IMR-90 (cell line): ENCODE measurements around the gene PDE12. TPM values are rescaled to one million over a fixed set of nuclear protein-coding genes. Genes with fewer than 3 reads are reported as not detected.

Experiments
- ATAC-seq: fragments of 200-7000 bp; cut with Tn5 transposase; 2 replicates; pipeline ENCODE4 v1.9.1; 2020; ENCODE audit warnings: low read depth, mild to moderate bottlenecking, moderate library complexity
- BruUV-seq: library from RNA; stranded (reverse); fragments of 400-500 nt; replicated peaks from 2 replicates; lab custom pipeline; 2021; lab: Mats Ljungman, UMichigan
- CTCF ChIA-PET: fragments of 300-600 bp; formaldehyde crosslinking; extraction: SDS; loops from one replicate; lab custom pipeline; 2021; ENCODE audit warnings: antibody characterized with exemption; lab: Yijun Ruan, JAX
- POLR2A ChIA-PET: fragments of 300-600 bp; sonication (Branson Sonifier 250); formaldehyde crosslinking; loops from one replicate; lab custom pipeline; 2022; ENCODE audit warnings: antibody characterized with exemption; ENCODE audit not compliant: unreplicated experiment; lab: Charles Lee
- DNase-seq: peaks from one replicate; pipeline ENCODE4 v3.0.0; 2013
- H2AFZ ChIP-seq: replicated peaks from 2 replicates; pipeline ENCODE3; 2013; ENCODE audit warnings: low read length, mild to moderate bottlenecking; ENCODE audit not compliant: poor library complexity
- H2AK5ac ChIP-seq: 2 replicates; pipeline ENCODE4 v1.6.1; 2013; ENCODE audit warnings: low read depth, low read length, inconsistent platforms
- H2AK9ac ChIP-seq: replicated peaks from 2 replicates; pipeline ENCODE3; 2013; ENCODE audit warnings: mild to moderate bottlenecking, low read depth, low read length, moderate library complexity; ENCODE audit not compliant: poor library complexity
- H2BK120ac ChIP-seq: 2 replicates; pipeline ENCODE4 v1.6.1; 2013; ENCODE audit warnings: low read depth, low read length, inconsistent platforms
- H2BK15ac ChIP-seq: 3 replicates; pipeline ENCODE4 v1.6.1; 2013; ENCODE audit warnings: low read depth, low read length, inconsistent platforms
- H2BK20ac ChIP-seq: 2 replicates; pipeline ENCODE4 v1.6.1; 2013; ENCODE audit warnings: low read depth, mild to moderate bottlenecking, inconsistent platforms, low read length, moderate library complexity
- H2BK5ac ChIP-seq: 2 replicates; pipeline ENCODE4 v1.6.1; 2013; ENCODE audit warnings: mild to moderate bottlenecking, low read depth, low read length, inconsistent platforms; ENCODE audit not compliant: poor library complexity, severe bottlenecking
- H3K14ac ChIP-seq: replicated peaks from 2 replicates; pipeline ENCODE4 v1.6.1; 2013; ENCODE audit warnings: low read depth, low read length, inconsistent platforms
- H3K18ac ChIP-seq: 2 replicates; pipeline ENCODE4 v1.6.1; 2013; ENCODE audit warnings: low read depth, low read length, control low read depth
- H3K23ac ChIP-seq: 2 replicates; pipeline ENCODE4 v1.6.1; 2013; ENCODE audit warnings: low read depth, low read length, inconsistent platforms
- H3K27ac ChIP-seq: 2 replicates; pipeline ENCODE4 v1.5.1; 2013; ENCODE audit warnings: mild to moderate bottlenecking, control low read depth, low read length; ENCODE audit not compliant: insufficient read depth
- H3K27me3 ChIP-seq: 2 replicates; pipeline ENCODE4 v1.6.1; 2013; ENCODE audit warnings: low read length; ENCODE audit not compliant: control insufficient read depth, insufficient read depth
- H3K36me3 ChIP-seq: 2 replicates; pipeline ENCODE4 v1.6.1; 2013; ENCODE audit warnings: low read length, mixed read lengths; ENCODE audit not compliant: control insufficient read depth, insufficient read depth
- H3K4ac ChIP-seq: 2 replicates; pipeline ENCODE4 v1.6.1; 2013; ENCODE audit warnings: low read depth, low read length, inconsistent platforms
- H3K4me1 ChIP-seq: 2 replicates; pipeline ENCODE4 v1.6.1; 2013; ENCODE audit warnings: low read length, mixed read lengths; ENCODE audit not compliant: control insufficient read depth, insufficient read depth
- H3K4me2 ChIP-seq: 2 replicates; pipeline ENCODE4 v1.6.1; 2013; ENCODE audit warnings: low read depth, mild to moderate bottlenecking, control low read depth, low read length, moderate library complexity
- H3K4me3 ChIP-seq: 2 replicates; pipeline ENCODE4 v1.5.1; 2013; ENCODE audit warnings: low read depth, mild to moderate bottlenecking, control low read depth, low read length, moderate library complexity; ENCODE audit not compliant: insufficient read depth
- H3K56ac ChIP-seq: 2 replicates; pipeline ENCODE4 v1.6.1; 2013; ENCODE audit warnings: low read length, inconsistent platforms; ENCODE audit not compliant: insufficient read depth; ENCODE audit errors: extremely low read depth
- H3K79me1 ChIP-seq, 2 experiments: 2 replicates each; pipeline ENCODE4 v1.6.1; 2013; ENCODE audit warnings: low read length in 2 of 2, inconsistent platforms in 1 of 2, low read depth in 1 of 2
- H3K9ac ChIP-seq: 2 replicates; pipeline ENCODE4 v1.6.1; 2013; ENCODE audit warnings: low read depth, low read length, control low read depth
- H3K9me1 ChIP-seq: 2 replicates; pipeline ENCODE4 v1.6.1; 2013; ENCODE audit warnings: low read length, inconsistent platforms; ENCODE audit not compliant: insufficient read depth
- H3K9me3 ChIP-seq: 2 replicates; pipeline ENCODE4 v1.6.1; 2013; ENCODE audit warnings: low read length; ENCODE audit not compliant: control insufficient read depth, insufficient read depth
- H4K20me1 ChIP-seq: 2 replicates; pipeline ENCODE4 v1.6.1; 2013; ENCODE audit warnings: low read length, inconsistent platforms; ENCODE audit not compliant: insufficient read depth
- H4K5ac ChIP-seq: 2 replicates; pipeline ENCODE4 v1.6.1; 2013; ENCODE audit warnings: mild to moderate bottlenecking, low read depth, low read length, control low read depth
- H4K8ac ChIP-seq, 2 experiments: 2 replicates each; pipeline ENCODE4 v1.6.1; 2013; ENCODE audit warnings: low read depth in 2 of 2, low read length in 2 of 2, control low read depth in 1 of 2, inconsistent platforms in 1 of 2
- H4K91ac ChIP-seq: 2 replicates; pipeline ENCODE4 v1.6.1; 2013; ENCODE audit warnings: low read depth, low read length, inconsistent platforms; ENCODE audit not compliant: insufficient read depth
- BHLHE40 ChIP-seq: fragments of 150-350 bp; IDR thresholded peaks from 2 replicates; pipeline ENCODE4 v1.6.1; 2016; ENCODE audit warnings: mild to moderate bottlenecking, low read depth, low read length
- CEBPB ChIP-seq: IDR thresholded peaks from 2 replicates; pipeline ENCODE4 v1.6.1; 2012; ENCODE audit warnings: low read depth, low read length, improper control_type of control experiment
- CHD1 ChIP-seq: IDR thresholded peaks from 2 replicates; pipeline ENCODE4 v1.6.1; 2012; ENCODE audit warnings: low read depth, low read length, improper control_type of control experiment
- CTCF ChIP-seq: conservative IDR thresholded peaks from 2 replicates; pipeline ENCODE4 v1.5.1; 2012; ENCODE audit warnings: mild to moderate bottlenecking, low read depth, low read length, improper control_type of control experiment
- ELK1 ChIP-seq: fragments of 150-350 bp; IDR thresholded peaks from 2 replicates; pipeline ENCODE4 v1.6.1; 2016; ENCODE audit warnings: low read depth, mild to moderate bottlenecking, low read length, moderate library complexity, borderline replicate concordance
- FOS ChIP-seq: fragments of 150-350 bp; IDR thresholded peaks from 2 replicates; pipeline ENCODE4 v1.6.1; 2016; ENCODE audit warnings: low read depth, low read length
- MAFK ChIP-seq: IDR thresholded peaks from 2 replicates; pipeline ENCODE4 v1.6.1; 2012; ENCODE audit warnings: low read depth, low read length, improper control_type of control experiment
- MAZ ChIP-seq: IDR thresholded peaks from 2 replicates; pipeline ENCODE4 v1.6.1; 2012; ENCODE audit warnings: low read depth, mild to moderate bottlenecking, low read length, improper control_type of control experiment, moderate library complexity, borderline replicate concordance
- MXI1 ChIP-seq: IDR thresholded peaks from 2 replicates; pipeline ENCODE4 v1.6.1; 2012; ENCODE audit warnings: low read depth, mild to moderate bottlenecking, low read length, moderate library complexity, borderline replicate concordance
- NFE2L2 ChIP-seq: fragments of 150-350 bp; IDR thresholded peaks from 2 replicates; pipeline ENCODE4 v1.6.1; 2016; ENCODE audit warnings: low read depth, mild to moderate bottlenecking, low read length
- POLR2A ChIP-seq: IDR thresholded peaks from 2 replicates; pipeline ENCODE4 v1.6.1; 2012; ENCODE audit warnings: mild to moderate bottlenecking, low read depth, low read length
- RAD21 ChIP-seq: IDR thresholded peaks from 2 replicates; pipeline ENCODE4 v1.6.1; 2012; ENCODE audit warnings: low read length, improper control_type of control experiment
- RCOR1 ChIP-seq: IDR thresholded peaks from 2 replicates; pipeline ENCODE4 v1.6.1; 2012; ENCODE audit warnings: mild to moderate bottlenecking, low read length, improper control_type of control experiment; ENCODE audit not compliant: insufficient replicate concordance
- RFX5 ChIP-seq: IDR thresholded peaks from 2 replicates; pipeline ENCODE4 v1.8.0; 2012; ENCODE audit warnings: low read depth, mild to moderate bottlenecking, low read length, moderate library complexity
- SMC3 ChIP-seq: fragments of 150-350 bp; IDR thresholded peaks from 2 replicates; pipeline ENCODE4 v1.6.1; 2016; ENCODE audit warnings: low read depth, mild to moderate bottlenecking, antibody characterized with exemption, low read length, moderate library complexity
- USF2 ChIP-seq: fragments of 150-350 bp; IDR thresholded peaks from 2 replicates; pipeline ENCODE4 v1.6.1; 2017; ENCODE audit warnings: mild to moderate bottlenecking, antibody characterized with exemption, low read length, low read depth
- WGBS, 2 experiments: methylation state at CpG; one replicate each; pipeline versions ENCODE4 v1.1.5 to v1.1.7; 2013; ENCODE audit warnings: missing lambda C conversion rate in 2 of 2; ENCODE audit not compliant: insufficient read length in 1 of 2; ENCODE audit errors: extremely low coverage in 2 of 2; 5-methylcytosine and 5-hydroxymethylcytosine counted together
- dilution Hi-C: fragments of 300-500 bp; cut with HindIII; formaldehyde crosslinking; loops from one replicate; pipeline ENCODE4 v1.14.3; 2018; ENCODE audit warnings: low sequenced_read_pairs; ENCODE audit not compliant: unreplicated experiment
- in situ Hi-C: fragments of 300-500 bp; cut with MboI; formaldehyde crosslinking; loops from 3 replicates; pipeline ENCODE4 v1.14.3; 2019; ENCODE audit warnings: low sequenced_read_pairs, inconsistent platforms, mixed read lengths
- intact Hi-C: fragments of 100-400 bp; cut with micrococcal nuclease; formaldehyde crosslinking; loops from 2 replicates; pipeline ENCODE4 v1.10.0; 2022
- polyA plus RNA-seq, 3 experiments: library from polyadenylated mRNA; depleted of rRNA; stranded (reverse); fragments of >200 nt; gene quantifications; 2 replicates each; pipeline ENCODE4 v1.2.3, GENCODE V29; 2012; ENCODE audit warnings: low replicate concordance in 1 of 3
- total RNA-seq: library from RNA; depleted of rRNA; stranded (reverse); fragments of >200 nt; gene quantifications from 2 replicates; pipeline ENCODE4 v1.2.3, GENCODE V29; 2012

The PDE12 gene
- total and polyA plus RNA-seq, 2 of the 4 experiments (the other 2 are of a cell fraction), result 9.5 to 16.8 TPM

GRCh38 chr3:57570878-57571277, 14.8 kb downstream of the PDE12 start:
- WGBS, 2 experiments, result no CpG with 5 or more reads among the region's 2 CpGs
- in situ Hi-C loops, result loop anchor here (25.0 kb wide), 1 partner anchor 409 kb away; the partner anchor contains the start of gene IL17RD
- no peaks in the 10 kb centered on the region for H3K27me3 ChIP-seq
- no peaks in the 10 kb centered on the region for H3K9me3 ChIP-seq
- no peak overlapping the region for H4K8ac ChIP-seq
- dilution Hi-C loops, result no loop called here
- ChIA-PET POLR2A (interaction anchor here (0.6 kb wide), 2 partner anchors 229 to 299 kb away, joined by 3 to 13 read pairs; no protein-coding TSS in a partner anchor), CTCF (interaction anchor here (0.7 kb wide), 1 partner anchor 338 kb away, joined by 4 read pairs; no protein-coding TSS in a partner anchor)
- BruUV-seq, result no TSS peak
- H3K18ac ChIP-seq, result no peak overlapping the region
- H2AK9ac ChIP-seq, result no peak overlapping the region
- no peak overlapping the region for H2BK20ac ChIP-seq
- H2AFZ ChIP-seq, result no peak overlapping the region
- H3K4me1 ChIP-seq, result no peaks in the 10 kb centered on the region
- H2AK5ac ChIP-seq, result no peak overlapping the region
- intact Hi-C loops, result no loop called here
- H3K4me3 ChIP-seq, result no peak overlapping the region
- H4K5ac ChIP-seq, result no peak overlapping the region
- no peak overlapping the region for H2BK5ac ChIP-seq
- H4K91ac ChIP-seq, result no peak overlapping the region
- H3K36me3 ChIP-seq, result peaks cover 44% of the 10 kb centered on the region
- H3K4me2 ChIP-seq, result no peak overlapping the region
- peaks cover 7 to 51% of the 10 kb centered on the region in 2 experiments; a peak in 3 of 4 replicates for H3K79me1 ChIP-seq
- DNase-seq (no peak), ATAC-seq (no peak)
- no peak overlapping the region for H3K27ac ChIP-seq
- no peak overlapping the region for H2BK15ac ChIP-seq
- H2BK120ac ChIP-seq, result no peak overlapping the region
- H3K56ac ChIP-seq, result no peak overlapping the region
- H3K9ac ChIP-seq, result no peak overlapping the region
- H3K9me1 ChIP-seq, result 0 out of 2 replicates have a peak, but pooled peaks cover 3% of the 10 kb centered on the region
- H3K23ac ChIP-seq, result no peak overlapping the region
- TF ChIP-seq RAD21 (no peak), CTCF (no peak), MXI1 (no peak), RCOR1 (no peak), USF2 (no peak), FOS (no peak), RFX5 (no peak), NFE2L2 (no peak), SMC3 (no peak), MAFK (no peak), ELK1 (no peak), CEBPB (no peak), MAZ (no peak), POLR2A (no peak), BHLHE40 (no peak), CHD1 (no peak)
- H3K4ac ChIP-seq, result no peak overlapping the region
- H4K20me1 ChIP-seq, result peaks cover 59% of the 10 kb centered on the region
- H3K14ac ChIP-seq, result no peak overlapping the region
